GM12878 (cell line): ENCODE results near the gene GGT5. TPM values are rescaled to one million over a fixed set of nuclear protein-coding genes. Genes with fewer than 3 reads are reported as not detected.

ENCODE experiments used
- BHLHE40 ChIP-seq, 2 experiments: fragments of 450-650 bp in 1 of 2; IDR thresholded peaks; 2 replicates each; pipeline ENCODE4 v1.6.1; 2011 to 2017; ENCODE audit warnings: low read depth in 2 of 2, borderline replicate concordance in 1 of 2, improper control_type of control experiment in 1 of 2, low read length in 1 of 2, mild to moderate bottlenecking in 1 of 2
- CTCF ChIP-seq, 3 experiments: IDR thresholded peaks in 2 of 3; conservative IDR thresholded peaks in 1 of 3; 2 replicates each; pipeline ENCODE4 v1.5.1; 2011; ENCODE audit warnings: low read depth in 3 of 3, low read length in 3 of 3, mild to moderate bottlenecking in 3 of 3, control low read depth in 2 of 3, moderate library complexity in 2 of 3, inconsistent platforms in 1 of 3, mixed read lengths in 1 of 3; ENCODE audit not compliant: control insufficient read depth in 2 of 3, insufficient read depth in 1 of 3; ENCODE audit errors: extremely low read depth in 1 of 3
- IKZF2 ChIP-seq, 2 experiments: fragments of 450-650 bp; IDR thresholded peaks; 2 replicates each; pipeline ENCODE4 v1.6.1; 2017; ENCODE audit warnings: mild to moderate bottlenecking in 2 of 2, moderate library complexity in 2 of 2
- KLF5 ChIP-seq: fragments of 450-650 bp; IDR thresholded peaks from 2 replicates; pipeline ENCODE4 v1.6.1; 2014; ENCODE audit warnings: mild to moderate bottlenecking; ENCODE audit not compliant: partially characterized antibody
- NR2F1 ChIP-seq: fragments of 450-650 bp; conservative IDR thresholded peaks from 2 replicates; pipeline ENCODE4 v1.6.1; 2017; ENCODE audit warnings: mild to moderate bottlenecking
- RAD21 ChIP-seq: IDR thresholded peaks from 2 replicates; pipeline ENCODE4 v1.6.1; 2011; ENCODE audit warnings: mild to moderate bottlenecking, low read depth, low read length, moderate library complexity; ENCODE audit not compliant: insufficient read depth
- RB1 ChIP-seq: fragments of 450-650 bp; formaldehyde crosslinking; IDR thresholded peaks from 2 replicates; pipeline ENCODE4 v1.6.1; 2017; ENCODE audit warnings: mild to moderate bottlenecking, borderline replicate concordance
- RCOR1 ChIP-seq: conservative IDR thresholded peaks from 2 replicates; pipeline ENCODE4 v1.6.1; 2012; ENCODE audit warnings: low read depth, low read length, improper control_type of control experiment
- RELA ChIP-seq: fragments of 450-650 bp; IDR thresholded peaks from 2 replicates; pipeline ENCODE4 v1.8.0; 2014; ENCODE audit warnings: borderline replicate concordance; ENCODE audit not compliant: partially characterized antibody
- SMC3 ChIP-seq: IDR thresholded peaks from 2 replicates; pipeline ENCODE4 v1.6.1; 2011; ENCODE audit warnings: low read length, improper control_type of control experiment, borderline replicate concordance
- SREBF1 ChIP-seq: IDR thresholded peaks from 2 replicates; pipeline ENCODE4 v1.6.1; 2012; ENCODE audit warnings: mild to moderate bottlenecking, low read length
- SRF ChIP-seq, 2 experiments: IDR thresholded peaks; 2 replicates each; pipeline ENCODE4 v1.6.1; 2011; ENCODE audit warnings: low read depth in 2 of 2, low read length in 2 of 2, mild to moderate bottlenecking in 1 of 2, moderate library complexity in 1 of 2
- ZBTB4 ChIP-seq: fragments of 450-650 bp; formaldehyde crosslinking; IDR thresholded peaks from 2 replicates; pipeline ENCODE4 v1.4.0; 2022; ENCODE audit warnings: mild to moderate bottlenecking, moderate library complexity
- ZNF207 ChIP-seq: fragments of 450-650 bp; IDR thresholded peaks from 2 replicates; pipeline ENCODE4 v1.6.1; 2014; ENCODE audit warnings: antibody characterized with exemption, mild to moderate bottlenecking, borderline replicate concordance
- polyA plus RNA-seq, 11 experiments: library from polyadenylated mRNA; depleted of rRNA in 4 of 11; unstranded in 6 of 11; stranded (reverse) in 5 of 11; fragments of >200 nt; fragmentation: Nextera tagmentation in 4 of 11; fragmentation: Illumina TruSeq in 1 of 11; extraction: Ambion mirVana in 4 of 11; extraction: Trizol in 1 of 11; gene quantifications; 1 replicate in 1 of 11; 2 replicates in 10 of 11; pipeline versions ENCODE4 v1.2.1 to v1.2.3, GENCODE V29; 2011 to 2016; ENCODE audit warnings: inconsistent platforms in 2 of 11, missing spikeins in 2 of 11, low read depth in 1 of 11
- total RNA-seq, 4 experiments: library from RNA; depleted of rRNA in 3 of 4; stranded (reverse); fragments of >200 nt in 3 of 4; fragmentation: Illumina TruSeq in 1 of 4; extraction: Trizol in 1 of 4; gene quantifications; 2 replicates each; pipeline versions ENCODE4 v1.2.1 to v1.2.3, GENCODE V29; 2013 to 2021

Gene GGT5
- total and polyA plus RNA-seq, 10 of the 15 experiments (the other 5 are each of a cell fraction or from before 2014, with no cell fraction given): 0.34 TPM; not detected in 9

GRCh38 chr22:24189249-24190158 lies 55.4 kb downstream of the GGT5 start (continued):
- peak; percentile 47 for TF ChIP-seq NR2F1
- peak; percentile 86 for TF ChIP-seq RAD21
- no peak for TF ChIP-seq RB1
- TF ChIP-seq SRF (IDR thresholded peaks at IDR 0.05; ENCODE audit: low read depth in 2 of 2, low read length in 2 of 2): no peak
- TF ChIP-seq IKZF2 (IDR thresholded peaks at IDR 0.05): no peak
- TF ChIP-seq CTCF (IDR thresholded peaks at IDR 0.05 in 2 of 3, conservative IDR thresholded peaks at IDR 0.05 in 1 of 3; ENCODE audit: control insufficient read depth in 2 of 3, extremely low read depth in 1 of 3, insufficient read depth in 1 of 3, low read depth in 3 of 3, low read length in 3 of 3): peak; percentile 81 to 89 (median 87)
- no peak for TF ChIP-seq SREBF1
- TF ChIP-seq RCOR1: no peak
- TF ChIP-seq KLF5: no peak
- TF ChIP-seq ZNF207: no peak
- no peak for TF ChIP-seq RELA
- no peak for TF ChIP-seq ZBTB4 (CRISPR knock-in tag)
- peak; percentile 87 for TF ChIP-seq SMC3
- peak in 1 of 2 experiments; percentile 79; a peak in 2 of 4 replicates for TF ChIP-seq BHLHE40 (IDR thresholded peaks at IDR 0.05; ENCODE audit: borderline replicate concordance in 1 of 2, low read depth in 2 of 2, low read length in 1 of 2)
